GM15510 (cell line): Measurements from ENCODE around the gene ZFX.

Source experiments
- POLR2A ChIP-seq: IDR thresholded peaks from 3 replicates; pipeline ENCODE4 v1.6.1; 2011; ENCODE audit warnings: borderline replicate concordance; ENCODE audit not compliant: insufficient read length; ENCODE audit errors: extremely low read depth

Gene ZFX

DNA sequence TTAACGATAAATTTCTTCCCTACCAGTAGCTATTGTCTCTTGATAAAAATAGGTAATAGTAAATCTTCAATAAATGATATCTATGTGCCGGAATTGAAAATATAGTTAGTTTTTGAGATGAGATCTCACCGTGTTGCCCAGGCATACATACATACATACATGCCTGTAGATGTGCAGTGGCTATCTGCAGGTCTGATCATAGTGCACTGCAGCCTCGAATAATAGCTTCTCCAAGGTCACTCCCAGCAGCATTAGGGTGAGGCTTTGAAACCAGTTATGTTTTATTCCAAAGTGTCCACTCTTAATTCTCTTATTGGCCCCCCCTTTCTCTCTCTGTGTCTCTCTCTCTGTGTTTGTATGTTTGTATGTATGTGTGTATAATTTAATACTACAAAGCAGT lies 37.5 kb downstream of the ZFX start:
- no peak for TF ChIP-seq POLR2A

DNA sequence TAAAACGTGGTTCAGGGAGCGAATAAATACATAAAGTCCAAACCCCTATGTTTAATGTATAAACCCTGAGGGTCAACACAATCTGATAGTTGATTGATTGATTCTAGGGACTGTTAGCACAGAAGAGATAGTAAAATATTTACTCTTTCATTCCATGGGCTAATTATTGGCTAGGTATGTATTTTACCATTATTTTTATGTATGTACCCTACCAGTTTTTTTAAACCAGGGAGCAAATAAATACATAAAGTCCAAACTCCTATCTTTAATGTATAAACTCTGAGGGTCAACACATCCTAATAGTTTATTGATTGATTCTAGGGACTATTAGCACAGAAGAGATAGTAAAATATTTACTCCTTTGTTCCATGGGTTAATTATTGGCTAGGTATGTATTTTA lies 40.0 kb downstream of the ZFX start:
- TF ChIP-seq POLR2A, result no peak

DNA sequence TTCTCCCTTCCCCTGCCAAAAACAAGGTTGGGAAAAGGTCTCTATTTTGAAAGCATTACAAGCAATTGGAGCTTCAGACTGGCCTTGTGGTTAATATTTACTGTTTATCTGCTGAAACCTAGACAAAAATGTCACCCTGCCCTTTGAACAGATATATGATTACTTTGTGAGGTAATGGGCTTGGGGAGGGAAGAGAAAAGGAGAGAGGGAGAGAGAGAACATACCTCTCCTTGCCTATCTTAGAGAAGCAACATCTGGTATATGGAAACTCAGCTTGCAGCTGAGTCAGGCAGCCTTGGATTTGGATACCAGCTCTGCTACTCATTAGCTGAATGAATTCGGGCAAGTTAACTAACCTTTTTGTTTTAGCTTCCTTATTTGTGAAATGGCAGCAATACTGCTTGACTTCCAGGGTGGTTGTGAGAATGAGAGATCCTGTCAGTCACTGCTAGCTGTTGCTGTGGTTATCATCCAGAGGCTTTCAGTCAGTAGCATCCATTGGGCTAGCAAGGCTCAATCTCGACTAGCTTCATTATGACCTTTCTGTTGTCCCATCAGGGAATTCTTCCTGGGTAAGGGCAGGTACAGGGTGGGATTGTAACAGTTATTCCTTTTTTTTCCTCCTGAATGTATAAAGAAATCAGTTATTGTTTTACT lies 41.1 kb downstream of the ZFX start:
- TF ChIP-seq POLR2A, result no peak

DNA sequence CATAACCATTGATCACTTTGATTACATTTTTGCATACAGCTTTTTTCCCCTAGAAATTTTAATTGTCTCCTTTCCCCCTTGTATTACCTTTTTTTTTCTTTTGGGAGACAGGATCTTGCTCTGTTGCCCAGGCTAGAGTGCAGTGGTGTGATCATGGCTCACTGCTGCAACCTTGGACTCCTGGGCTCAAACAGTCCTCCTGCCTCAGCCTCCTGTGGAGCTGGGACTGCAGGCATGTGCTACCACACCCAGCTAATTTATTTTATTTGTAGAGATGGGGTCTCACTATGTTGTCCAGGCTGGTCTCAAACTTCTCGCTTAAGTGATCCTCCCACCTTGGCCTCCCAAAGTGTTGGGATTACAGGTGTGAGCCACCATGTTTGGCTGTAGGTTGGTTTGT lies 47.0 kb downstream of the ZFX start:
- TF ChIP-seq POLR2A, result no peak

DNA sequence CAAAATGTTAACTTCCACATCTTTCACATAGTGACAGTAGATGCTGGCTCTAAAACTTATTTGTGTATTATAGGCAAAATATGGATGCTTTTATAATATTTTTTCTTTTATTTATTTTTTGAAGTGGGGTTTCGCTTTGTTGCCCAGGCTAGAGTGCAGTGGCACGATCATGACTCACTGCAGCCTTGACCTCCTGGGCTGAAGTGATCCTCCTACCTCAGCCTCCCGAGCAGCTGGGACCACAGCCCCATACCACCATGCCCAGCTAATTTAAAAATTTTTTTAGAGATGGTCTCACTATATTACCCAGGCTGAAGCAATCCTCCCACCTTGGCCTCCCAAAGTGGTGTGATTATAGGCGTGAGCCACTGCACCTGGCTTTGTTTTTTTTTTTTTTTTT lies 48.6 kb downstream of the ZFX start:
- no peak for TF ChIP-seq POLR2A

DNA sequence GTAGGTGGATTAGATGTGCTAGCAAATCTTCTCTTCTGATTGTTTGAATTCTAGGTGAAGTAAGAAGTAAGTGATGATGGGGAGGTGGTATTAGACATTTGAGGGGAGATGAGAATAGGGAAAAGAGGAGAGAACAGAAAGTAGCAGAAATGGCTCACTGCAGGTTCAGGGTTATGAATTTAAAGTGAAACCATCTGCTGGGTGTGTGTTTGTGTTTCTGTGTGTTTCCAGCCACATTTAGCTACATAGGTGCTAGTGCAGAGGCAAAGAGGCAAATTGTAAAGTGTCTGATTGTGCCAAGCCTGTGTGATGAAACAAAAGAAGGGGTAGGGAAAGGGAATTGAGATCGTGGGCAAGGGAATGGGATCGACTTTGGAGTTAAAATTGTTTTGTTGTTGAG lies 50.6 kb downstream of the ZFX start:
- TF ChIP-seq POLR2A, result no peak

DNA sequence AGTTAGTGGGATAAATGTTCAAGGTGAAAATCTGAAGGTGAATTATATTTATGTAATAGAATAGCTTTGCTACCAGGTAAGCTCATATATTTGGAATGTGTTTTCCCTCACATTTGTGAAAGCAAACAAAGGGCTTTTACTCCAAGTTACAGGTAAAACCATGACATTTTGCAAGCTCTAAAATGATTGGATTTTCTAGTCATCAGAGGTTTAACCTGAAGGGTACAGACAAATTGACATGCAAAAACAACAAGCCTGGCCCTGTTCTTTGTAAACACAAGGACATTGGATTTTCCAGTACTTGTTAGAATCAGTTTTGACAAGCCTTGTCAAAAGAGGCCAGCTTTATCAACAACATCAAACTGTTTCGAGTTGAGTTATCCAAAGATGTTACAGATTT lies 51.7 kb downstream of the ZFX start:
- no peak for TF ChIP-seq POLR2A

DNA sequence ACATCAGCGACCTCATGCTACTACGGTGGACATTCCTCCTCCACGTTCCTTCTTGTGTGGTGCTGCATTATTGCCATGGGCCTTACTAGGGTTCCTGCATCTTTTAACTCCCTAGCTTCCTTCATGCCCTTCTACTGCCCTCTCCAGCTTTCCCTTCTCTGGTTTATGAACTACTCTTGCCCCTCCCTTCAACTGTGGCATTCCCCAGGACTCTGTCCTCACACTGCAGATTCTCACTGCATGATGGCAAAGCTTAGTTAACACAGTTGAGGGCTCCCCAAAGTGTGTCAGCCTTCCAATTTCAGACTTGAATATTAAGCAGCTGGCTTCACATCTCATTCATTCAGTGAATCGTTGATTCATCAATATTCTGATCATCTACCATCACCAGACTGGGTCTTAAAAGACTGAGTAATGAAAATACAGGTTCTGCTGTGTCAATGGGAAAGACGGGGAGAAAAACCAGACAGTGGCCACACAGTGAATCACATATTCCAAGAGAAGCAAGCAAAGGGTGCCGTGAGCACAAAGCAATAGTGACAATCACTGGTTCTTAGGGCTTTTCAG lies 53.0 kb downstream of the ZFX start:
- no peak for TF ChIP-seq POLR2A

DNA sequence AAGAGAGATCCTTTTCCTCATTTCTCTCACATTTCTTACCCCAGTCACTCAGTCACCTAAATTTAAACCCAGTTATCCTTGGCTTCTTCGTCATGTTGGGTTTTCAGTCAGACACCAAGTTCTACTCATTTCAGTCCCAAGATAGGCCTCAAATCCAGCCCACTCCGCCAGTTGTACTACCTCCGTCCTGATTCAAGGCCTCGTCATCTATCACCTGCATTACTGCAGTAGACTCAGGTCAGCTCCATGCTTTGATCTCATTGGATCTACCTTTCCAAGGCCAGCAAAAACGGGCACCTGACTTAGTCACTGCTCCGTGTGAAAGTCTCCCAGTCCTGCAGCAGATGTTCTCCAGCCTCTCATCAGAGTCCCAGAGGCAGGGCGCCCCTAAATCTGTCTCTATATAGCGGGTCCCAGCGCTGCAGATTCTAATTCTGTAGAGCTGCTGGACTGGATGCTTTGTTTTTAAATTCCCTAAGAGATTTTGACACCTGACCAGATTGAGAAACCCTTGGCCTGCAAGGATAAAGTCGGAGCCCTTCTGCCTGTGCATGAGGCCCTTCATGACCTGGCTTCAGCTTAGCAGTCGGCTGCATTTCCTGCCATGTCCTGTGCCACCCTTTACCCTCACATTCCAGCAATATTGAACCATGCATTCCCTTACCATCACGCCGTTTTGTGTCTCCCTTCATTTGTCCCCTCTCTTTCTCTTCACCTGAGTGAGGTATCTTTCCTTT lies 53.7 kb downstream of the ZFX start:
- TF ChIP-seq POLR2A, result no peak

DNA sequence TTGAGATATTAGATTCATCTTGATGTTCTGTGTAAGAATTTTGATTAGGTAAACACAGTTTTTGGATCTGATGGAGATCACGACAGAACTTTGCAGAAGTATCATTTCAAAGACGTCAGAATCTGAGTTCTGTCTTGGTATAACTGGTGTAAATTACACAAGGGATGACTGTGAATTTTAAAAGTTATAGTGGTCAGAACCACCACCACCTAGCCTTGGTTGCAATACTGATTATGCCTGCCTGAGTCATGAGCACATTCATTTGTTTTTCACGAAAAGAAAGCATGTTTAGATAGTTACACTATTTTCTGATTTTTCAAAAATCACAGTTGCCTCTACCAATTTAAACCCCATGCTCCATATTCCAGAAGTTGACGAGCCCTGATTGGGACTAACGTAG lies 54.8 kb downstream of the ZFX start:
- TF ChIP-seq POLR2A, result no peak

DNA sequence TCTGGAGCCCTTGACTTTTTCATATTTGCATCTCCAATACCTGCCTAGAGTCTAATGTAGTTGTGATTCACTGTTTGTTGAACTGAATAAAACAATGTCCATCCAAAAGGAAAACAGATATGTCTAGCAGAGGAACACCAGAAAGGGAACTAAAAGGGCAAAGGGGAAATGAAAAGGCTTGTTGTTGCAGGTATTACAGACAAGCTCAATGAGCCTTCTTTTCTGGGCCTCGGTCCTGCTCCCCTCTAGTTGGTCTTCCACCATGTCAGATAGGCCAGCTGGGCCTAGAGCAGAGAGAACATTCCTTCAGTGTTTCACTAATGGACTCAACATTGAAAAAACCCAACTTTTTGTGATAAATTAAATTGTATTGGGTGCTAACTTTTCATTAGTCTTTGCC lies 55.4 kb downstream of the ZFX start:
- TF ChIP-seq POLR2A, result no peak

DNA sequence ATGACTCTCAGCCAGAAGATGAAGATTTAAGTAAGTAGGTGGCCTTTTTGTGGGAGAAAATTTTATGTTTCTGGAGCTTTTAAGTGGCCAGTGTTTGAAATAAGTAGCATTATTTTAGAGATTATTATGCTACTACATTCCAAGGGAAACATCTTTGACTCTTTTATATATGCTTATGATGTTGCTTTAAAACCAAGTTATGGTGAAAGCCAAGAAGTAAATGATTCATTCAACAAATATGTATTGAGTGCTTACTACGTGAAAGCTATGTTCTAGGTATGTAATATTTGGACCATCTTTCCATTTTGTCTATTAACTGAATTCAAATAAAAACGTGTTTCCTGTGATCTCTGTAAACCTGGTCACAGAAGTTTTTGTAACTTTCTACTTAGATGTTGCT lies 58.3 kb downstream of the ZFX start:
- no peak for TF ChIP-seq POLR2A

DNA sequence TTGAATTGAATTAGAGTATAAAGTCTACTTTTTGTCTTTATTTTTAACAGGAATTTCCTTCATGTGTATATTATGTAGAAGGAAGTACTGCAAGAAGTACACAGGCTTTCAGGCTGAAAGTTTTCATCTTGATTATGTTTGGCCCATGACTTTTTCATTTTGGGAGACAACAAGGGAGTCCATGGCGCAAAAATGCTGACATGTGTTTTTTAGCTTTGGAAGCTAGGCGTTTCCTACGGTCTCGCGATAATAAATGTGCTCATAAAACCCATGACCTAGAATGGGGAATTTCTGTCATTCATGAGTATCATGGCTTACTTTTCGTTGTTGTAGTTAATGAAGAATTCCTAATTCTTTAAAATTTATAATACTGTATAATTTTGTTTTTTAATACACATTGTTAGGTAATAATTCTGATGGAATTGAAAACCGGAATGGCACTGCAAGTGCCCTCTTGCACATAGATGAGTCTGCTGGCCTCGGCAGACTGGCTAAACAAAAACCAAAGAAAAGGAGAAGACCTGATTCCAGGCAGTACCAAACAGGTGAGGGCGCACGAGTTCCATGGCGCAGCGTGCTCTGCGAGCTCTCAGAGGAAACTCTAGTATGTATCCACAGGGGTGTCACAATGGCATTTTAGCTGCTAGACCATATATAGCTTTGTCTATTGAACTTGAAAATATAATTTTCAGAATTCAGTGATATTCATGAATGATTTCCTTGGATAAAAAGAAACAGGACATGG lies 59.1 kb downstream of the ZFX start:
- TF ChIP-seq POLR2A, result no peak

DNA sequence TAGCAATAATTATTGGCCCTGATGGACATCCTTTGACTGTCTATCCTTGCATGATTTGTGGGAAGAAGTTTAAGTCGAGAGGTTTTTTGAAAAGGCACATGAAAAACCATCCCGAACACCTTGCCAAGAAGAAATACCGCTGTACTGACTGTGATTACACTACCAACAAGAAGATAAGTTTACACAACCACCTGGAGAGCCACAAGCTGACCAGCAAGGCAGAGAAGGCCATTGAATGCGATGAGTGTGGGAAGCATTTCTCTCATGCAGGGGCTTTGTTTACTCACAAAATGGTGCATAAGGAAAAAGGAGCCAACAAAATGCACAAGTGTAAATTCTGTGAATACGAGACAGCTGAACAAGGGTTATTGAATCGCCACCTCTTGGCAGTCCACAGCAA lies 60.7 kb downstream of the ZFX start:
- TF ChIP-seq POLR2A, result no peak

DNA sequence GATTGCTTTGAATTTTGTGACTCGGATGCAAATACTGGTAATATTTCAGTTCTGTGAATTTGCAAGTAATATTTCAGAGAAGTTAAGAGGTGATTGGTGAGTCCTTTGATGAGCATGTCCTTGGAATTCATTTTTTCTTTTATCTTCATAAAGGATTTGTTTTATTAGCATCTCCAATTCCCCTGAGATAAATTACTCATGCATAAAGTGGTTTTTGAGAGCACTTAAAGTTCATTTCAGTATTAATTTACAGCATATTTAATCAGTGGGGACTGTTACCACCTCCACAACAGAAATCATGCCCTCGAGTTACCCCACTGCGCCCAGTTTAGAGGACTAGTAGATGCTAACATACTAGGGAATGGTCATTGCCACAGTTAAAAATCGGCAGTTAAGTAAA lies 65.0 kb downstream of the ZFX start:
- no peak for TF ChIP-seq POLR2A
